Stimulated activated CD8-positive, alpha-beta memory T cell treated with anti-CD3 and anti-CD28 coated beads, Interleukin-4, amount 100 ng/mL, for 48 hours (primary cell): ENCODE results near the gene PAQR5.
"Not testable (repeated sequence)": the region's sequence is repeated elsewhere in the genome, so short reads cannot be mapped to it uniquely, and the experiment has no call there.

ENCODE experiments used
- DNase-seq: peaks from one replicate; pipeline ENCODE4 v3.0.0-alpha.2; 2020

Gene PAQR5

GRCh38 chr15:69434238-69434637 is 135.5 kb downstream of the PAQR5 start:
- no peak for DNase-seq

DNA sequence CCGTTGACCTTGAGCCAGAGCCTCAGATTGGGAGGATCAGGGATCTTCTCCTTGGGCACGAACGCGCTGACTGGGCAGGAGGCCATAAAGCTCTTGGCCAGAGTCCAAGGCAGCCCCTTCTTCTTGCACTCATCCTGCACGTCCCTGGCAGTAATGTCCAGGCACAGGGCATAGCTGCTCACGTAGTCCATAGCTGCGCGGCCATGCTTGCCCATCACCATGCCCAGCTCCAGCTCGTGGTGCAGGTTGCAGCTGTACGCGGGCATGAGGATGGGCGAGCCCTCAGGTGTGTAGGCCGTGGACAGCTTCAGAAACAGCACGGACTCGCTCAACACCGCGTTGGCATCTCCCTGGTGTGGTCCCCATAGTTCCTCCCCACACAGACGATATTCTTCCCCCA is 136.0 kb downstream of the PAQR5 start:
- no peak for DNase-seq

- no peak for DNase-seq
These were observed 137.3 kb downstream of the PAQR5 start for GRCh38 chr15:69435985-69436384.

- no peak for DNase-seq
These were observed 138.2 kb downstream of the PAQR5 start for GRCh38 chr15:69436951-69437350.

DNA sequence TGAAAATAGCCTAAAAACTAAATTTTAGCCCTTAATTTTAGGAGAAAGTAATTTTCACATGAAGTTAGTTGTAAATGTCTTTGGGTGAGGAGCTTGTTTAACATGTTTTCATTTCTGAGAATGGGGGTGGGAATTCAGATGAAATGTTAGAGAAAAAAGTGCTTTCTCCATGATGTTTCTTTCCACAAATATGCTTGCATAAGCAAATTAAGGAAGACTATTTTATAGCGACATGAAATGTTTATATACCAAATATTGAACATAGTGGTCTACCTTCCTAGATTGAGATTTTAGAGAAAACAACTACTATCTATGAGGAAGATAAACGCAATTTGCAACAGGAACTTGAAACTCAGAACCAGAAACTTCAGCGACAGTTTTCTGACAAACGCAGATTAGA is 140.9 kb downstream of the PAQR5 start:
- no peak for DNase-seq

GRCh38 chr15:69443032-69443611 is 144.4 kb downstream of the PAQR5 start:
- DNase-seq: no peak

DNA sequence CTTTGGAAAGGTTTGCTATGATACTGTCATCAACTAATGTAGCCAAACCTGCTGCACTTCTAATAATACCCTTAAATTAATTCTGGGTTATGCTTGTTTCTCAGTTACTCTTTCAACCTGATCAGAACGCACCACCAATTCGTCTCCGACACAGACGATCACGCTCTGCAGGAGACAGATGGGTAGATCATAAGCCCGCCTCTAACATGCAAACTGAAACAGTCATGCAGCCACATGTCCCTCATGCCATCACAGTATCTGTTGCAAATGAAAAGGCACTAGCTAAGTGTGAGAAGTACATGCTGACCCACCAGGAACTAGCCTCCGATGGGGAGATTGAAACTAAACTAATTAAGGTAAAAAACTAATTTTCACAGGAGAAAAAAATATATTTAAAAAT is 146.0 kb downstream of the PAQR5 start:
- no peak for DNase-seq

- DNase-seq: no peak
These were observed 148.2 kb downstream of the PAQR5 start for GRCh38 chr15:69446953-69447352.

DNA sequence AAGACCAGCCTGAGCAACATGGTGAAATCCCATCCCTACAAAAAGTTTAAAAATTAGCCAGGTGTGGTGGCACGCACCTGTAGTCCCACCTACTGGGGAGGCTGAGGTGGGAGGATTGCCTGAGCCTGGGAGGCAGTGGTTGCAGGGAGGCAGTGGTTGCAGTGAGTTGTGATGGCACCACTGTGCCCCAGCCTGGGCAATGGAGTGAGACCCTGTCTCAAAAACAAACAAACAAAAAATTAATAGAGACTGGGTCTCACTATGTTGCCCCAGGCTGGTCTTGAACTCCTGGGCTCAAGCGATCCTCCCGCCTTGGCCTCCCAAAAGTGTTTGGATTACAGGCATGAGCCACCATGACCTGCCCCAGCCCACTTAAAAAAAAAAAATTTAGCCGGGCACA is 151.5 kb downstream of the PAQR5 start:
- not testable (repeated sequence) for DNase-seq

- no peak for DNase-seq
These were observed 152.4 kb downstream of the PAQR5 start for GRCh38 chr15:69450968-69451695.

GRCh38 chr15:69451951-69452691 is 153.4 kb downstream of the PAQR5 start:
- no peak for DNase-seq

DNA sequence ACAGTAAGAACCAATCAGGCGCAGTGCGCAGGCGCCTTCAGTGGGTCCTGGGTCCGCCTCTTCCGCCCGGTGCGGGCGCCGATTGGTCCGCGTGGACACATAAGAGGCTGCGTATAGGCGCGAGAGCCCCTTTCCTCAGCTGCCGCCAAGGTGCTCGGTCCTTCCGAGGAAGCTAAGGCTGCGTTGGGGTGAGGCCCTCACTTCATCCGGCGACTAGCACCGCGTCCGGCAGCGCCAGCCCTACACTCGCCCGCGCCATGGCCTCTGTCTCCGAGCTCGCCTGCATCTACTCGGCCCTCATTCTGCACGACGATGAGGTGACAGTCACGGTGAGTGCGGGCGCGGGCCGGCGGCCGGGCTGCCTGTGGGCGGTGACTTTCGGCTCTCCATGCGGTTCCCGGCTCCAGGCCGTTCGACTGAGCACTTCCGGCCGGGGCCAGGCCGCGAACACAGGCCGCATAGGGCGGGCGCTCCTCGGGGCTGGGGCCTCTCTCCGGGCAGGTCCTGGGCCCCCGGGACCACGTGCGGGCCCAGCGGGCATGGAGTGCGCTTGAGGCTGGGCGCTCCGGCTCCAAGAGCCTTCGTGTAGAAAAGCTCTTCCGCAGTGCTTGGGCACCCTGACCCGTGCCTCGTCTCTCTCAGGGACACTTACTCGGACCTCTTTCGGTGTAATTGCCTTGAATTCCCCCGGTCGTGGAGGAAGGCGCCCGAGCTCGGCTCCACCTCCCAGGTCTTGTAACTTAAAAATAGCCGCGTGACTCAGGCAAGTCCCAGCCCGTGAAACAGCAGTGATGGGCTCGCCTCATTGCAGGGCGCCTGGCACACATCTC is 154.2 kb downstream of the PAQR5 start, which contains the start of gene RPLP1:
RPLP1 (plus strand) TSS at position 127 of the 830 bp plus-strand sequence; CDS start at position 258, 131 bp downstream.
- DNase-seq: peak; percentile 95

- no peak for DNase-seq
These were observed 156.2 kb downstream of the PAQR5 start for GRCh38 chr15:69454953-69455352.

DNA sequence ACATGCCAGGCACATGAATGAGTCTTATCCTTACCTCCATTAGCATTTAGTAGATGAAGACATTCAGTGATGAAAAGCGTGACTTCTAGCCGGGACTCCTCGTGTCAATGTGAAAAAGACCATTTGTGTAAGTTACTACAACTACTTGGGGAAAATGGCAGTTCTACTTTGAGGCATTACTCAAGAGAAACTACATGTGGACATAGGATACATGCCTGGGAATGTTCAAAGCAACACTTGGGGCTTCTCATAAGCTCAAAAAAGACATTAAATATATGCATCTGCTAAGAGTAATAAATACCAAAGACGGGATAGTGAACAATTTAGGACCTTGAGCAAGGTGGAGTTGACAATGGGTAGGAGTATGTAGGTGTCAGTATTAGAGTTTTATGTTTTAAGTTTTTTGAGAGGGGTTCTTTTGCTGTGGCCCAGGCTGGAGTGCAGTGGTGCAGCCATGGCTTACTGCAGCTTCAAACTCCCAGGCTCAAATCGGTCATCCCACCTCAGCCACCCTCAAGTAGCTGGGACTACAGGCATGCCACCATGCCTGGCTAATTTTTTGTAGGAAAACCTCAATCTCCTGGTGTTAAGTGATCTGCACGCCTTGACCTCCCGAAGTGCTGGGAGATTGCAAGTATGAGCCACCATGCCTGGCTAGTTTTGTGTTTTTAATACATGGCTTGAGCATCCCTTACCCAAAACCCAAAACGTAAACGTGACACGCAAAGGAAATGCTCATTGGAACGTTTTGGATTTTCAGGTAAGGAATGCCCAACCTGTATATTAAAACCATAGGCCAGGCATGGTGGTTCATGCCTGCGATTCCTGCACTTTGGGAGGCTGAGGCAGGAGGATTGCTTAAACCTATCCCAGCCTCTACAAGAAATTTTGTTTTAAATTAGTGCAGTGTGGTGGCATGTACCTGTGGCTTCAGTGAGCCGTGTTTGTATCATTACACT is 157.8 kb downstream of the PAQR5 start:
- DNase-seq: no peak
